ENCODE data around the gene ELP5. TPM values are rescaled to one million over a fixed set of nuclear protein-coding genes. Genes with fewer than 3 reads are reported as not detected.
A peak's percentile ranks its signal among the peaks of the same experiment; 100 is the strongest.

Gene ELP5
- total and polyA plus RNA-seq, 8 donors, result 8.4 to 45.2 (median 19.5) TPM; not detected in 1

DNA sequence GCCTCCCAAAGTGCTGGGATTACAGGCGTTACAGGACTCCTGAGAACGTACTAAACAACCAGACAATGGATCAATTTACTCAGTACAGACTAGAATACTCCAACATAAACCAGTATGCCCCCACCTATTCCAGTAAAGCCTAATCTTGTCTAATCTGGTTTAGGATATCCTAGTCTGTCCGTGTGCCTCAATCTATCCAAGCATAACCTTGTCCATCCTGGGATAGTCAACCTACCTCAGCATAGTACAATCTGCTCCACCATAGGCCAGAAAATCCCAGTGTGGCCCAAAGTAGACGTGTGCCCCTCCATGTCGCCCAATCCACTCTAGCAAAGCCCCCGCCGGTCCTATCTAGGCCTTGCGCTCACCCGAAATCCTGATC lies 18.3 kb upstream of the ELP5 start:
- intact Hi-C loops (cut with DNase I; ENCODE audit: low total_unique reads), result no loop called here
- no peaks in the 10 kb centered on the region for H3K27me3 ChIP-seq
- H3K9me3 ChIP-seq, result no peaks in the 10 kb centered on the region
- TF ChIP-seq EP300 (IDR thresholded peaks at IDR 0.05) (no peak), POLR2A (IDR thresholded peaks at IDR 0.05) (no peak), POLR2AphosphoS5 (IDR thresholded peaks at IDR 0.05) (no peak)
- TF ChIP-seq, protein P1, sequence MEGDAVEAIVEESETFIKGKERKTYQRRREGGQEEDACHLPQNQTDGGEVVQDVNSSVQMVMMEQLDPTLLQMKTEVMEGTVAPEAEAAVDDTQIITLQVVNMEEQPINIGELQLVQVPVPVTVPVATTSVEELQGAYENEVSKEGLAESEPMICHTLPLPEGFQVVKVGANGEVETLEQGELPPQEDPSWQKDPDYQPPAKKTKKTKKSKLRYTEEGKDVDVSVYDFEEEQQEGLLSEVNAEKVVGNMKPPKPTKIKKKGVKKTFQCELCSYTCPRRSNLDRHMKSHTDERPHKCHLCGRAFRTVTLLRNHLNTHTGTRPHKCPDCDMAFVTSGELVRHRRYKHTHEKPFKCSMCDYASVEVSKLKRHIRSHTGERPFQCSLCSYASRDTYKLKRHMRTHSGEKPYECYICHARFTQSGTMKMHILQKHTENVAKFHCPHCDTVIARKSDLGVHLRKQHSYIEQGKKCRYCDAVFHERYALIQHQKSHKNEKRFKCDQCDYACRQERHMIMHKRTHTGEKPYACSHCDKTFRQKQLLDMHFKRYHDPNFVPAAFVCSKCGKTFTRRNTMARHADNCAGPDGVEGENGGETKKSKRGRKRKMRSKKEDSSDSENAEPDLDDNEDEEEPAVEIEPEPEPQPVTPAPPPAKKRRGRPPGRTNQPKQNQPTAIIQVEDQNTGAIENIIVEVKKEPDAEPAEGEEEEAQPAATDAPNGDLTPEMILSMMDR (IDR thresholded peaks at IDR 0.05), result no peak
- DNase-seq, result no peak
- peak overlapping the region; percentile 63 to 99 (median 89) for H3K4me3 ChIP-seq
- peaks cover 37 to 64% (median 57%) of the 10 kb centered on the region in 4 donors for H3K4me1 ChIP-seq
- H3K27ac ChIP-seq, result peak overlapping the region; percentile 76 to 94 (median 91)
- 1 to 3% (median 2%) methylated on average over 9 of the region's 9 CpGs for WGBS, 5 donors
- H3K36me3 ChIP-seq, result peaks cover 33 to 43% (median 40%) of the 10 kb centered on the region in 4 donors

GRCh38 chr17:7234083-7234951 lies 17.7 kb upstream of the ELP5 start, which contains the start of gene DVL2:
Gene DVL2, minus strand, starts transcription at chr17:7234517. Its CDS starts 255 bp downstream, at chr17:7234262.
- Histone ChIP-seq H3K4me1 (peaks cover 37 to 64% (median 57%) of the 10 kb centered on the region in 4 donors), H3K27ac (peak within 1 kb of the TSS; percentile 76 to 94 (median 91)), H3K36me3 (peaks cover 26 to 36% (median 33%) of the 10 kb centered on the region in 4 donors), H3K4me3 (peak within 1 kb of the TSS; percentile 63 to 99 (median 89)), H3K9me3 (no peaks in the 10 kb centered on the region), H3K27me3 (no peaks in the 10 kb centered on the region)
- intact Hi-C loops (cut with DNase I; ENCODE audit: low total_unique reads), result no loop called here
- WGBS, 5 donors, result 0 to 1% (median 0%) methylated on average over 32 to 72 of the region's 72 CpGs
- TF ChIP-seq POLR2A (IDR thresholded peaks at IDR 0.05), result no peak
- peak; percentile 87 to 99 (median 94) for TF ChIP-seq POLR2AphosphoS5 (IDR thresholded peaks at IDR 0.05)
- peak; percentile 96 to 98 for DNase-seq

- 72 to 81% (median 79%) methylated on average over 22 of the region's 22 CpGs for WGBS, 5 donors
- TF ChIP-seq EP300 (IDR thresholded peaks at IDR 0.05), result no peak
- TF ChIP-seq, protein P1 (IDR thresholded peaks at IDR 0.05), result no peak
- no peak for TF ChIP-seq POLR2AphosphoS5 (IDR thresholded peaks at IDR 0.05)
- TF ChIP-seq POLR2A (IDR thresholded peaks at IDR 0.05), result no peak
- Histone ChIP-seq H3K4me3 (peak overlapping the region in 1 of 4 donors; percentile 15), H3K27me3 (no peaks in the 10 kb centered on the region), H3K36me3 (peaks cover 22 to 32% (median 29%) of the 10 kb centered on the region in 4 donors), H3K4me1 (peaks cover 49 to 75% (median 69%) of the 10 kb centered on the region in 4 donors), H3K27ac (peak overlapping the region in 3 of 5 donors; percentile 15 to 96 (median 76)), H3K9me3 (no peaks in the 10 kb centered on the region)
- intact Hi-C loops (cut with DNase I; ENCODE audit: low total_unique reads), result no loop called here
- no peak for DNase-seq
These were observed 16.0 kb upstream of the ELP5 start for GRCh38 chr17:7235693-7236665.

- Histone ChIP-seq H3K27me3 (no peaks in the 10 kb centered on the region), H3K4me3 (peak overlapping the region in 1 of 4 donors; percentile 97), H3K4me1 (peaks cover 52 to 74% (median 69%) of the 10 kb centered on the region in 4 donors), H3K36me3 (peaks cover 23 to 34% (median 31%) of the 10 kb centered on the region in 4 donors), H3K9me3 (no peaks in the 10 kb centered on the region), H3K27ac (peak overlapping the region; percentile 88 to 99 (median 96))
- no peak for DNase-seq
- TF ChIP-seq EP300 (IDR thresholded peaks at IDR 0.05), result no peak
- TF ChIP-seq, protein P1 (IDR thresholded peaks at IDR 0.05), result no peak
- TF ChIP-seq POLR2A (IDR thresholded peaks at IDR 0.05), result no peak
- TF ChIP-seq POLR2AphosphoS5 (IDR thresholded peaks at IDR 0.05), result no peak
- intact Hi-C loops (cut with DNase I; ENCODE audit: low total_unique reads), result no loop called here
- WGBS, 5 donors, result 76 to 83% (median 82%) methylated on average over 6 of the region's 6 CpGs
These were observed 15.2 kb upstream of the ELP5 start for GRCh38 chr17:7236808-7237207.
